ENCODE measurements around the gene TRAPPC10.
"Not testable (repeated sequence)": the region's sequence is repeated elsewhere in the genome, so short reads cannot be mapped to it uniquely, and the experiment has no call there.

Gene TRAPPC10

DNA sequence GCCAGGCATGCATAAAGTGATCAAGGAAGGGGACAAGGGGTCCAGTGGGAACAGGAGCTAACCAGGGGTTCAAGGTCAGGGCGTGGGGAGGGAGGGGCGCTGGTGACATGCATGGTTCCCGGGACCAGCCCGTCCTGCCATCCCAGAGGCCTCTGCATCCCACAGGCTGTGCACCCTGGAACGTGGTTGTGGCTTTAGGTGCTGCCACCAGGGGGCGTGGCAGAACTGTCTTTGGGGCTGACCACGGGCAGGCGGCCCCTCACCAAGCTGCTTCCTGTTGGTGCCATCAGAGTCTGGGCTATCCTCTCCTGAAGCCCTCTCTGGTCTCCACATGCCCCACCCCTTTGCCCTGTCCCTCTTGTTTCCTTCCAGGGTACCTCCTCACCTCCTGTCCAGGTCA lies 135.0 kb downstream of the TRAPPC10 start:
- H3K9ac ChIP-seq (ENCODE audit: insufficient read length, low read depth); H3K27me3 ChIP-seq (ENCODE audit: insufficient read depth, insufficient read length); H3K9me3 ChIP-seq (ENCODE audit: insufficient read depth, low read length); DNase-seq (ENCODE audit: low read depth, low spot score); H3K4me3 ChIP-seq (ENCODE audit: insufficient read length, low read depth); H3K4me1 ChIP-seq (ENCODE audit: insufficient read depth, insufficient read length); H3K36me3 ChIP-seq (ENCODE audit: insufficient read depth, insufficient read length, low read length): not testable (repeated sequence)

DNA sequence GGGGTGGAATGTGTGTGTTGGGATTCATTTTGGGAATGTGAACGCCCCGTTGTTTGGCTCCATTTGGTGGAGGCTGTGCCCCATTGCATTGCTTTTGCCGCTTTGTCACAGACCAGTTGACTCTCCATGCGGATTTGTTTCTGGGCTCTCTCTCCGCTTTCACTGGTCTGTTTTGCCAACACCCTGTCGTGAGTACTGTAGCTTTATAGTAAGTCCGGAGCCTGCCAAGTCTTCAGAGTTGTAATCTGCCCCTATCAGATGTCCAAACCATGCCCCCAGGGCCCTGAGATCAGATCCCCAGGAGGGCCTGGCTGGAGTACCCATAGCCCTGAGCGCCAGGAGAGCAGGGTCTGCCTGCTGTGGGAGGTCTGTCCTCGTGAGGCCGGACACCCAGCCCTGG lies 138.1 kb downstream of the TRAPPC10 start:
- not testable (repeated sequence) for H3K4me1 ChIP-seq (ENCODE audit: insufficient read depth, insufficient read length)

DNA sequence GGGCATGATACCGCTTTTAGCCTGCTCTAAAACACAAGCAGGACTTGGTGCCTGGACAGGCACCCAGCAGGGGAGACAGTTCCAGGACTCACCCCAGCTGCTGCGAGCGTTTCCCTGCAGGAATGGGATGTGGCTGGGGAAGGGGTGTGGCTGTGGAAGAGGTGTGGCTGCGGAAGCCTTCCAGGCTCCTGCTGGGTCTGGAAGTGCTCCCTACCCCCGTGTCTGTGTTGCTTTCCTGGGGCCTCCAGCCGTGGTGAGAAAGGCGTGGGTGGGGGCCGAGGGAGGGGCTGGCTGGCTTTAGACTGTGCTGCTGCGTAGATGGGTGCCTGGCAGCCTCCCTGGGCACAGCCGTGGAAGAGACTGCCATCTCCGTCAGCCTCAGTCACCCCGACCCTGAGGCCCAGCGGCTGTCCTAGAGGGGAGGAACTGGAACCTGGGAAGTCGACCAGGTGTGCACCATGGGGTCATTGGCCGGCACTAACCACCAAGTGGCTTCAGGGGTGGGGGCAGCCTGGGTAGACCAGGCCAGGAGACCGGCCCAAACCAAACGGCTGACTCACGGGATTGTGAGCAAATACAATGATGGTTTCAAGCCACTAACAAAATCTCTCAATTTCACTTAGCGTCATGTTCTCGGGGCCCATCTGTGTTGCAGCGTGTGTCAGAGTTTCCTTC lies 141.2 kb downstream of the TRAPPC10 start:
- not testable (repeated sequence) for H3K9me3 ChIP-seq (ENCODE audit: insufficient read depth, low read length); H3K36me3 ChIP-seq (ENCODE audit: insufficient read depth, insufficient read length, low read length); H3K9ac ChIP-seq (ENCODE audit: insufficient read length, low read depth); DNase-seq (ENCODE audit: low read depth, low spot score); H3K4me3 ChIP-seq (ENCODE audit: insufficient read length, low read depth); H3K27me3 ChIP-seq (ENCODE audit: insufficient read depth, insufficient read length); H3K4me1 ChIP-seq (ENCODE audit: insufficient read depth, insufficient read length)

More for the DNA sequence above, 138.1 kb downstream of the TRAPPC10 start:
- H3K4me3 ChIP-seq (ENCODE audit: insufficient read length, low read depth); DNase-seq (ENCODE audit: low read depth, low spot score); H3K9ac ChIP-seq (ENCODE audit: insufficient read length, low read depth); H3K27me3 ChIP-seq (ENCODE audit: insufficient read depth, insufficient read length); H3K36me3 ChIP-seq (ENCODE audit: insufficient read depth, insufficient read length, low read length); H3K9me3 ChIP-seq (ENCODE audit: insufficient read depth, low read length): not testable (repeated sequence)

DNA sequence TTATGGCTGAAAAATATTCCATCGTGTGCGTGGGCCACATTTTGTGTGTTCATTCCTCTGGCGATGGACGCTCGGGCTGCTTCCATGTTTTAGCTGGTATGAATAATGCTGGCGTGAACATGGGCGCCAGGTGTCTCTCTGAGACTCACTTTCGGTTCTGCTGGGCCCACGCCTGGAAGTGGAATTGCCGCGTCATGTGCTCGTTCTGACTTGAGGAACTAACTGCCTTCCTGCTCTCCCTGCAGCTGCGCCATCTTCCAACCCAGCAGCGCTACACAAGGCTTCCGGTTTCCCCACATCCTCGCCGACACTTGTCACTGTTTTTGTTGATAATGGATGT lies 141.8 kb downstream of the TRAPPC10 start:
- not testable (repeated sequence) for H3K36me3 ChIP-seq (ENCODE audit: insufficient read depth, insufficient read length, low read length); H3K9me3 ChIP-seq (ENCODE audit: insufficient read depth, low read length); DNase-seq (ENCODE audit: low read depth, low spot score); H3K4me3 ChIP-seq (ENCODE audit: insufficient read length, low read depth); H3K27me3 ChIP-seq (ENCODE audit: insufficient read depth, insufficient read length); H3K4me1 ChIP-seq (ENCODE audit: insufficient read depth, insufficient read length); H3K9ac ChIP-seq (ENCODE audit: insufficient read length, low read depth)

DNA sequence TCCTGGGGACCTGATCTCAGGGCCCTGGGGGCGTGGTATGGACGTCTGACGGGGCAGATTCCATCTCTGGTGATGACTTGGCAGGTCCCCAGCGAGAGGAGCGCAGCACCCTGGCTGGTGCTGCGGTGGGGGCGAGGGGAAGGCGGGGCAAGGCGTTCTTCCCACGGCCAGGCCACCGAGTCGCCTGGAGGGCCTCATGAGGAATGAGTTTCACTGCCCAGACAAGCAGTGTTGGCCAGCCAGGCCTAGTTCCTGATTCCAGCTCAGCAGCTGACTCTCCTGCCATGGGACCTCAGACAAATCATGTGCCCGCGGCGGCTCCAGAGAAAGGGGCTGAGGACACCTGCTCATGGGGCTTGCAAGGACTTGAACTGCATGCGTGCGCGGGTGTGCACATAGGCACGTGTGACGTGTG lies 142.7 kb downstream of the TRAPPC10 start:
- H3K9me3 ChIP-seq (ENCODE audit: insufficient read depth, low read length); DNase-seq (ENCODE audit: low read depth, low spot score); H3K4me1 ChIP-seq (ENCODE audit: insufficient read depth, insufficient read length); H3K36me3 ChIP-seq (ENCODE audit: insufficient read depth, insufficient read length, low read length); H3K4me3 ChIP-seq (ENCODE audit: insufficient read length, low read depth); H3K9ac ChIP-seq (ENCODE audit: insufficient read length, low read depth); H3K27me3 ChIP-seq (ENCODE audit: insufficient read depth, insufficient read length): not testable (repeated sequence)

DNA sequence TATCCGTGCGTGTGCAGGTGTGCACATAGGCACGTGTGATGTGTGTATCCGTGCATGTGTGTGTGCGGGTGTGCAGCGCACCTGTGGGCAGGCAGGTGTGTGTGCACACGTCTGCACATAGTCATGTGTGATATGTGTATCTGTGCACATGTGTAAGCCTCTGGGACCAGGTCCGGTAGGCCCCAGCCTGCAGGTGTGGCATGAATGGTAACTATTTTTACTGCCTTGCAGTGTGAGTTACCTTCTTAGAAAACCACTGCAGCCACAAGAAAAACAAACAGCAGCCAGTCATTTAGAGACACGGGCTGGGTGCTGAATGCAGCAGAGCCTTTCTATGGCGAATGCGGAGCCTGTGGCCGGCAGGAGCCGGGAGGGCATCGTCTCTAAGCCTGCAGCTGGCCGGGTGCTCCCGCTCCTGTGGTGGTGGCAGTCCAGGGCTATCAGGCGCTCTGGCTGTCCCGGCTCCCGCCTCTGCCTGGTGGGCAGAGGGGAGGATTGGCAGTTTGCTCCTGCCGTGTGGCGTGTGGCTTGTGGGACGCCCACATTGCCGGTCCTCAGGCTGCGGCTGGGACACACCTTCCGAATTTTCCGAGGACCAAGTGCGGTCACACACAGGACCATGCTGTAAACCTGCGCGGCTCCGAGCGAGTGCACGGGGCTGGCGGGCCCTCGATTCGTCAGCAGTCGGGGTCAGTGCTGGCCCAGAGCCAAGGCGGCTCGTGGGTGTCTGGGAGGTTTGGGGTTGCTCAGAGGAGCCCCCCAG lies 143.3 kb downstream of the TRAPPC10 start:
- not testable (repeated sequence) for H3K4me3 ChIP-seq (ENCODE audit: insufficient read length, low read depth); H3K9ac ChIP-seq (ENCODE audit: insufficient read length, low read depth); DNase-seq (ENCODE audit: low read depth, low spot score); H3K36me3 ChIP-seq (ENCODE audit: insufficient read depth, insufficient read length, low read length); H3K9me3 ChIP-seq (ENCODE audit: insufficient read depth, low read length); H3K27me3 ChIP-seq (ENCODE audit: insufficient read depth, insufficient read length); H3K4me1 ChIP-seq (ENCODE audit: insufficient read depth, insufficient read length)

DNA sequence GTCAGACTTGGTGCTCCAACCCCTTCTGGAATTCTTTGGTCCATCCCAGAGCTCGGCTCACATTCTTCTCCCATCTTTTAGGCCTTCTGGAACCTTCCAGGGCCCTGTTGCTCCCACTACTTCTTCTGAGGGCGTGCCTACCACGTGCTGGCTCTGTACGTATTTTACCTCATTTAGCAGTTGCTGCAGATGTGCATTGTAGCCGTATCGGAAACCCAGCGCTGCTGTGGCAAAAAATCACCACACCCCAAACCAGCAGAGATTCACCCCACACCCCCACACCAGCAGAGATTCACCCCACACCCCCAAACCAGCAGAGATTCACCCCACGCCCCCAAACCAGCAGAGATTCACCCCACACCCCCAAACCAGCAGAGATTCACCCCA lies 143.9 kb downstream of the TRAPPC10 start:
- H3K27me3 ChIP-seq (ENCODE audit: insufficient read depth, insufficient read length); H3K4me1 ChIP-seq (ENCODE audit: insufficient read depth, insufficient read length); H3K9ac ChIP-seq (ENCODE audit: insufficient read length, low read depth); H3K4me3 ChIP-seq (ENCODE audit: insufficient read length, low read depth); H3K36me3 ChIP-seq (ENCODE audit: insufficient read depth, insufficient read length, low read length); H3K9me3 ChIP-seq (ENCODE audit: insufficient read depth, low read length); DNase-seq (ENCODE audit: low read depth, low spot score): not testable (repeated sequence)

Measured in NT2/D1 (cell line).